OCI-LY7 (cell line): Measurements from ENCODE around the gene MYLK. TPM values are rescaled to one million over a fixed set of nuclear protein-coding genes. Genes with fewer than 3 reads are reported as not detected.
"Not testable (repeated sequence)": the region's sequence is repeated elsewhere in the genome, so short reads cannot be mapped to it uniquely, and the experiment has no call there.

Experiments used
- BruUV-seq: library from RNA; stranded (reverse); fragments of 400-500 nt; replicated peaks from 2 replicates; lab custom pipeline; 2021; lab: Mats Ljungman, UMichigan
- CTCF ChIA-PET: fragments of 300-600 bp; sonication (Branson Sonifier 250); formaldehyde crosslinking; loops from one replicate; lab custom pipeline; 2022; ENCODE audit warnings: antibody characterized with exemption; ENCODE audit not compliant: unreplicated experiment; lab: Charles Lee
- POLR2A ChIA-PET: fragments of 300-600 bp; sonication (Branson Sonifier 250); formaldehyde crosslinking; loops from one replicate; lab custom pipeline; 2022; ENCODE audit warnings: antibody characterized with exemption; lab: Charles Lee
- DNase-seq: peaks from one replicate; pipeline ENCODE4 v3.0.0-alpha.2; 2015; ENCODE audit warnings: low spot score
- H2AFZ ChIP-seq: fragments of 200-600 bp; sonication (generic), shearing (Covaris generic); 2 replicates; pipeline ENCODE4 v1.6.1; 2014; ENCODE audit warnings: mild to moderate bottlenecking, antibody characterized with exemption, low read length, moderate library complexity
- H3K27ac ChIP-seq: fragments of 200-600 bp; sonication (generic); 2 replicates; pipeline ENCODE4 v1.5.1; 2014; ENCODE audit warnings: mixed run types, low read depth, mild to moderate bottlenecking, moderate library complexity, low read length, inconsistent platforms; ENCODE audit not compliant: poor library complexity, severe bottlenecking
- H3K36me3 ChIP-seq: fragments of 200-600 bp; sonication (generic); 2 replicates; pipeline ENCODE4 v1.6.1; 2014; ENCODE audit warnings: mild to moderate bottlenecking, antibody characterized with exemption, low read length, moderate library complexity, mixed read lengths; ENCODE audit not compliant: insufficient read depth
- H3K4me1 ChIP-seq: fragments of 200-600 bp; sonication (generic); 2 replicates; pipeline ENCODE4 v1.5.1; 2014; ENCODE audit warnings: mild to moderate bottlenecking, low read length; ENCODE audit not compliant: insufficient read depth, poor library complexity, severe bottlenecking
- H3K4me2 ChIP-seq: fragments of 200-600 bp; sonication (generic); 2 replicates; pipeline ENCODE4 v1.6.1; 2014; ENCODE audit warnings: mild to moderate bottlenecking, low read length
- H3K4me3 ChIP-seq: fragments of 200-600 bp; sonication (generic); 2 replicates; pipeline ENCODE4 v1.5.1; 2014; ENCODE audit warnings: mild to moderate bottlenecking, low read depth, low read length; ENCODE audit not compliant: poor library complexity, severe bottlenecking
- H3K79me2 ChIP-seq: fragments of 200-600 bp; sonication (generic); 2 replicates; pipeline ENCODE4 v1.6.1; 2016; ENCODE audit warnings: low read depth, mild to moderate bottlenecking, low read length, moderate library complexity, mixed read lengths; ENCODE audit not compliant: insufficient read depth
- H3K9me2 ChIP-seq: fragments of 200-600 bp; sonication (generic); 2 replicates; pipeline ENCODE4 v1.6.1; 2016; ENCODE audit warnings: mild to moderate bottlenecking, low read length, mixed read lengths; ENCODE audit not compliant: insufficient read depth
- H3K9me3 ChIP-seq: fragments of 200-600 bp; sonication (generic); 2 replicates; pipeline ENCODE4 v1.6.1; 2014; ENCODE audit warnings: mild to moderate bottlenecking, mixed run types, low read length, mixed read lengths
- H4K20me1 ChIP-seq: fragments of 200-600 bp; sonication (generic); 2 replicates; pipeline ENCODE4 v1.6.1; 2014; ENCODE audit warnings: mild to moderate bottlenecking, antibody characterized with exemption, low read length, moderate library complexity, mixed read lengths; ENCODE audit not compliant: insufficient read depth
- EZH2phosphoT487 ChIP-seq: fragments of 200-600 bp; sonication (generic); IDR thresholded peaks from 2 replicates; pipeline ENCODE4 v1.6.1; 2018; ENCODE audit warnings: low read depth, borderline replicate concordance, mild to moderate bottlenecking, mixed run types, antibody characterized with exemption, low read length, moderate library complexity, mixed read lengths
- intact Hi-C: fragments of 100-400 bp; cut with micrococcal nuclease; formaldehyde crosslinking; loops from one replicate; pipeline ENCODE4 v1.10.0; 2022; ENCODE audit not compliant: unreplicated experiment
- total RNA-seq, 2 experiments: library from RNA; depleted of rRNA in 1 of 2; stranded (reverse); fragments of >200 nt in 1 of 2; shearing (Covaris generic) in 1 of 2; gene quantifications; 2 replicates each; pipeline ENCODE4 v1.2.3, GENCODE V29; 2014 to 2022
- TF ChIP-seq, protein P1 (sequence below): fragments of 200-600 bp; sonication (generic); conservative IDR thresholded peaks from 2 replicates; pipeline ENCODE4 v1.5.1; 2014; ENCODE audit warnings: mild to moderate bottlenecking, antibody characterized with exemption, low read length, moderate library complexity, mixed read lengths

Gene MYLK
- total RNA-seq, 2 experiments from 2014 or later = not detected

DNA sequence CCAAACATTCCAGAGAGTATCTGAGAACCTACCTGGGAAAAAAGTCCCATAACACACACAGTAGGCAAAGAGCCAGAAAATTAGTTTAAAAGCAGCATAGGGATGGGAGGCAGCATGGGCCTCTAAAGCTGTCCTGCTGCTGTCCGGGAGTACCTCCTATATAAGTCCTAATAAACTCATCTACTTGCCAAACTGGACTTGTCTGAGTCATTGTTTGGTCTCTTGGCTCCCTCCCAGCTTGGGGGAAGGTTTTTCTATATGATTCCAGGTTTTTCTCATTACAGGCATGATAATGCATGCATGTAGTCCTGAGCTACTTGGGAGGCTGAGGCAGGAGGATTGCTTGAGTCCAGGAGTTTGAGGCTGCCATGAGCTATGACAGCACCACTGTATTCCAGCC, 281.8 kb downstream of the MYLK start:
- no peaks in the 10 kb centered on the region for H3K9me3 ChIP-seq
- intact Hi-C loops = no loop called here
- H3K4me1 ChIP-seq = peaks cover 7% of the 10 kb centered on the region
- H2AFZ ChIP-seq = no peak overlapping the region
- 0 out of 2 replicates have a peak, but pooled peaks cover 4% of the 10 kb centered on the region for H3K79me2 ChIP-seq
- TF ChIP-seq, protein P1, sequence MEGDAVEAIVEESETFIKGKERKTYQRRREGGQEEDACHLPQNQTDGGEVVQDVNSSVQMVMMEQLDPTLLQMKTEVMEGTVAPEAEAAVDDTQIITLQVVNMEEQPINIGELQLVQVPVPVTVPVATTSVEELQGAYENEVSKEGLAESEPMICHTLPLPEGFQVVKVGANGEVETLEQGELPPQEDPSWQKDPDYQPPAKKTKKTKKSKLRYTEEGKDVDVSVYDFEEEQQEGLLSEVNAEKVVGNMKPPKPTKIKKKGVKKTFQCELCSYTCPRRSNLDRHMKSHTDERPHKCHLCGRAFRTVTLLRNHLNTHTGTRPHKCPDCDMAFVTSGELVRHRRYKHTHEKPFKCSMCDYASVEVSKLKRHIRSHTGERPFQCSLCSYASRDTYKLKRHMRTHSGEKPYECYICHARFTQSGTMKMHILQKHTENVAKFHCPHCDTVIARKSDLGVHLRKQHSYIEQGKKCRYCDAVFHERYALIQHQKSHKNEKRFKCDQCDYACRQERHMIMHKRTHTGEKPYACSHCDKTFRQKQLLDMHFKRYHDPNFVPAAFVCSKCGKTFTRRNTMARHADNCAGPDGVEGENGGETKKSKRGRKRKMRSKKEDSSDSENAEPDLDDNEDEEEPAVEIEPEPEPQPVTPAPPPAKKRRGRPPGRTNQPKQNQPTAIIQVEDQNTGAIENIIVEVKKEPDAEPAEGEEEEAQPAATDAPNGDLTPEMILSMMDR = no peak
- no peak for TF ChIP-seq EZH2phosphoT487
- no peak overlapping the region for H3K4me3 ChIP-seq
- H3K36me3 ChIP-seq = peaks cover 9% of the 10 kb centered on the region
- no peak overlapping the region for H3K4me2 ChIP-seq
- ChIA-PET CTCF (no interaction called here), POLR2A (no interaction called here)
- DNase-seq = no peak
- no peaks in the 10 kb centered on the region for H4K20me1 ChIP-seq
- no TSS peak for BruUV-seq
- H3K9me2 ChIP-seq = no peaks in the 10 kb centered on the region
- no peak overlapping the region for H3K27ac ChIP-seq

DNA sequence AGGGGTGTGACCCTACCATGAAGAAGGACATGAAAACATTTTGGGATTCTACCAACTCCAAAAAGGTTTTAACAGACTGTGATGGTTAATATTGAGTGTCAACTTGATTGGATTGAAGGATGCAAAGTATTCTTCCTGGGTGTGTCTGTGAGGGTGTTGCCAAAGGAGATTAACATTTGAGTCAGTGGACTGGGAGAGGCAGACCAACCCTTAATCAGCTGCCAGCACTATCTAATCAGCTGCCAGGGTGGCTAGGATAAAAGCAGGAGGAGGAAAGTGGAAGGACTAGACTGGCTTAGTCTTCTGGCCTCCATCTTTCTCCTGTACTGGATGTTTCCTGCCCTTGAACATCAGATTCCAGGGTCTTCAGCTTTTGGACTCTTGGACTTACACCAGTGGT, 283.3 kb downstream of the MYLK start:
- DNase-seq, H3K79me2 ChIP-seq, H3K4me1 ChIP-seq, H3K4me2 ChIP-seq, H3K9me2 ChIP-seq, BruUV-seq, H4K20me1 ChIP-seq, CTCF ChIA-PET, H3K4me3 ChIP-seq, H3K9me3 ChIP-seq, H2AFZ ChIP-seq, intact Hi-C loops, H3K27ac ChIP-seq, H3K36me3 ChIP-seq: not testable (repeated sequence)
- POLR2A ChIA-PET = interaction anchor here (0.7 kb wide), 1 partner anchor 15 kb away, joined by 3 read pairs; no protein-coding TSS in a partner anchor

DNA sequence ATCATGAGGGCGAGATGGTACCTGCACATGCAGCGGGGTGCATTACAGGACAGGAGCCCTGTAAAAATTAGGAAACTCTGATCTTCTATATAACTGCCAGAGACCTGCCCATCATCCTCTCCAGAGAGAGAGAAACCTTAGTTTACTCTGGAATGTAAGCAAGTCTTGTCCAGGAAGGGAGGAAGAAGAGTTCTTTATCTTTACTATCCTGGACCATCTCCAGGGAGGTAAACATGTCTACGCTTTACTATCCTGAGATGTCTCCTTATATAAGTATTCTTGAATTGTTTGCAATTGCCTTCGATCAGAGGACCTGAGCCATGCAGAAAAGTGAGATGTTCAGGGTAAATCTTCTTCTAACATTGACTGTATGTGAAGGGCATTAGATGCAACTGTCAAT, 286.6 kb downstream of the MYLK start:
- H3K79me2 ChIP-seq = no peaks in the 10 kb centered on the region
- no peak for DNase-seq
- H3K4me3 ChIP-seq = no peak overlapping the region
- no peaks in the 10 kb centered on the region for H4K20me1 ChIP-seq
- no peaks in the 10 kb centered on the region for H3K9me2 ChIP-seq
- TF ChIP-seq, protein P1 = no peak
- TF ChIP-seq EZH2phosphoT487 = no peak
- intact Hi-C loops = no loop called here
- no peak overlapping the region for H2AFZ ChIP-seq
- no peak overlapping the region for H3K4me2 ChIP-seq
- no peak overlapping the region for H3K27ac ChIP-seq
- no TSS peak for BruUV-seq
- no peaks in the 10 kb centered on the region for H3K4me1 ChIP-seq
- POLR2A ChIA-PET = no interaction called here
- H3K9me3 ChIP-seq = no peaks in the 10 kb centered on the region
- CTCF ChIA-PET = no interaction called here
- peaks cover 10% of the 10 kb centered on the region for H3K36me3 ChIP-seq
